Measurements from ENCODE around the gene TNPO2. TPM values are rescaled to one million over a fixed set of nuclear protein-coding genes. Genes with fewer than 3 reads are reported as not detected.

The TNPO2 gene
- total RNA-seq, 1 experiment from 2014 or later: 63.1 TPM

- no peak for DNase-seq (ENCODE audit: low spot score)
- in situ Hi-C loops (cut with HindIII; ENCODE audit: low sequenced_read_pairs): no loop called here
Measured at GRCh38 chr19:12664406-12665280, 59.1 kb downstream of the TNPO2 start.

- DNase-seq (ENCODE audit: low spot score): no peak
- in situ Hi-C loops (cut with HindIII; ENCODE audit: low sequenced_read_pairs): no loop called here
Measured at GRCh38 chr19:12660980-12661379, 62.8 kb downstream of the TNPO2 start.

DNA sequence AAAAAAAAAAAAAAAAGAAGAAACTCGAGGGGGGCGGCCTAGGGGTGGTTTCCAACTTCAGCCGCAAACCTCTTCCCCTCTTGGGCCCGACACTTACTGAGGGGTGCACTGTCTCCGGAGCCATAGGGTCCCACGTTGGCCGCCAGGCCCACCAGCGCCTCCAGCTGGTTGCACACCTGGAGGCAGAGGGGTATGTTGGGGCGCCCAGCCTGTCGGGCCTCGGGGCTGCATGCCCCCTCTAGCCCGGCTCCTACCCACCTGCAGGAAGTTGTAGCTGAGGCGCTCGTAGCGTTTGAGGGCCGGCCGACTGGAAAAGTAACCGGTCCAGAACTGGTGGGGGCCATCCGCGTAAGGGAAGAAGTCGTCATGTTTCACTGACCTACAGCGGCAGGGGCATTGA, 65.8 kb downstream of the TNPO2 start:
- DNase-seq (ENCODE audit: low spot score): no peak
- in situ Hi-C loops (cut with HindIII; ENCODE audit: low sequenced_read_pairs): no loop called here

DNA sequence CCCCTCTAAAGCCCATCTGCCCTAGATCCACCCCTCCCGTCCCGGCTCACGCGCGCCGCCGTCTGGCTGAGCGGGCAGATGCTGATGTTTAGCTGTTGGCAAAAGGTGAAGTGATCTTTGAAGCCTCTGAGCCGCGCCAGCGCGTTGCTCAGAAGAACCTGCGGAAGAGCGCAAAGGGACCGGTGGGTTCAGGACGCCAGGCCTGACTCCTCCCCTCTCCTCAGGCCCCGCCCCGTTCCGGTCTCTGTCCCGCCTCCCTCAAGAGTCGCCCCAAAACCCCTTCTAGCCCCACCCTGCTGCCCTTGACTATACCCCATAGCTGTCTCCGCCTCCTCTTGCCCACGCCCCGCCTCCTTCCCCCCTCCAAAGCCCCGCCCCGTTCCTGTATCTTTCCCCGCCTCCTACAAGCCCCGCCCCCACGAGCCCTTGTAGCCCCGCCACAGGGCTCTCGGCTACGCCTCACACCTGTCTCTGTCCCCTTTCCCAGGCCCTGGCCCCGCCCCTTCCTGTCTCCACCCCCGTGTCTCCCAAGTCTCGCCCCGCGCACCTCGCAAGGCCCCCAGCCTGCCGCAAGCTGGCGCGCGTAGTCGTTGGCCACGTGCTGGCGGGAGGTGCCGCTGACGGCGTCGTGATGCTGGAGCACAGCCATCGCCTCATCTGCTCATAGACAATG, 66.7 kb downstream of the TNPO2 start:
- in situ Hi-C loops (cut with HindIII; ENCODE audit: low sequenced_read_pairs): no loop called here
- DNase-seq (ENCODE audit: low spot score): no peak

GRCh38 chr19:12655546-12655945, 68.2 kb downstream of the TNPO2 start:
- DNase-seq (ENCODE audit: low spot score): no peak
- in situ Hi-C loops (cut with HindIII; ENCODE audit: low sequenced_read_pairs): no loop called here

- in situ Hi-C loops (cut with HindIII; ENCODE audit: low sequenced_read_pairs): no loop called here
- DNase-seq (ENCODE audit: low spot score): no peak
Measured at GRCh38 chr19:12652219-12652618, 71.5 kb downstream of the TNPO2 start.

DNA sequence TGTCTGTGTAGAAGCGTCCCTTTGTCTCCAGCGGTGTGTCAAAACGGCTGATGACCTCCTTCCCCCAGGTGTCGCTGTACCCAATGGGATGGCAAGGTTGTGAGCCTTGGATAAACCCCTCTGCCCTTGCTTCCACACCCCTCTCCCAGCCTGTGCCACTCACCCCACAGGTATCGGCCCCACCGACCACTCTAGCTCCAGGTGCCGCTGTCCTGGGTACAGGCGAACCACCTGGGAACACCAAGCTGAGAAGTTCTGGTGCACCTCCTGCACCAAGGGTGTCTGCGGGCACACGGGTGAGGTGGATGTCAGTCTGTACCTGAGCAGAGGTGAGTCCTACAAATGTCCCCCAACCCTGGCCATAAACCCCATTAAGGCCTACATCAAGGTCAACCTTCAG, 73.8 kb downstream of the TNPO2 start:
- no peak for DNase-seq (ENCODE audit: low spot score)

More for the DNA sequence above, 73.8 kb downstream of the TNPO2 start:
- in situ Hi-C loops (cut with HindIII; ENCODE audit: low sequenced_read_pairs): no loop called here

Other genes starting within 250 kb of the TNPO2 start
- 6.2 and 7.6 TPM in 2 replicates for gene ZNF709, start 239.1 kb downstream of the TNPO2 start, total RNA-seq (2014; rRNA removed; shearing (Covaris generic))
- 6.4 TPM in 2 replicates for gene ZNF564, start 172.4 kb downstream of the TNPO2 start, total RNA-seq (2014; rRNA removed; shearing (Covaris generic))
- 3.9 and 4.8 TPM in 2 replicates for gene ZNF490, start 113.1 kb downstream of the TNPO2 start, total RNA-seq (2014; rRNA removed; shearing (Covaris generic))
- 3.8 and 9.2 TPM in 2 replicates for gene ZNF791, start 113.0 kb downstream of the TNPO2 start, total RNA-seq (2014; rRNA removed; shearing (Covaris generic))
- gene MAN2B1, start 57.2 kb downstream of the TNPO2 start, total RNA-seq (2014; rRNA removed; shearing (Covaris generic)): 30.0 and 58.1 TPM in 2 replicates
- gene WDR83, start 57.1 kb downstream of the TNPO2 start, total RNA-seq (2014; rRNA removed; shearing (Covaris generic)): 10.9 and 17.9 TPM in 2 replicates
- gene DHPS, start 42.1 kb downstream of the TNPO2 start, total RNA-seq (2014; rRNA removed; shearing (Covaris generic)): 70.6 and 99.0 TPM in 2 replicates
- gene GNG14, start 35.9 kb downstream of the TNPO2 start, total RNA-seq (2014; rRNA removed; shearing (Covaris generic)): not detected in 2 replicates
- gene FBXW9, start 27.3 kb downstream of the TNPO2 start, total RNA-seq (2014; rRNA removed; shearing (Covaris generic)): 39.2 and 41.6 TPM in 2 replicates
- 621 and 678 TPM in 2 replicates for gene TRIR, start 10.8 kb upstream of the TNPO2 start, total RNA-seq (2014; rRNA removed; shearing (Covaris generic))
- 232 and 263 TPM in 2 replicates for gene GET3, start 13.6 kb upstream of the TNPO2 start, total RNA-seq (2014; rRNA removed; shearing (Covaris generic))
- not detected in 2 replicates for gene BEST2, start 27.9 kb upstream of the TNPO2 start, total RNA-seq (2014; rRNA removed; shearing (Covaris generic))
- gene HOOK2, start 51.6 kb upstream of the TNPO2 start, total RNA-seq (2014; rRNA removed; shearing (Covaris generic)): 19.4 and 20.2 TPM in 2 replicates
- 28.3 and 35.9 TPM in 2 replicates for gene JUNB, start 67.6 kb upstream of the TNPO2 start, total RNA-seq (2014; rRNA removed; shearing (Covaris generic))
- 290 and 300 TPM in 2 replicates for gene PRDX2, start 77.9 kb upstream of the TNPO2 start, total RNA-seq (2014; rRNA removed; shearing (Covaris generic))
- not detected in 2 replicates for gene THSD8, start 78.1 kb upstream of the TNPO2 start, total RNA-seq (2014; rRNA removed; shearing (Covaris generic))
- 69.1 and 124 TPM in 2 replicates for gene RNASEH2A, start 82.7 kb upstream of the TNPO2 start, total RNA-seq (2014; rRNA removed; shearing (Covaris generic))
- gene RTBDN, start 110.6 kb upstream of the TNPO2 start, total RNA-seq (2014; rRNA removed; shearing (Covaris generic)): 5.7 and 8.0 TPM in 2 replicates
- 20.4 and 22.6 TPM in 2 replicates for gene MAST1, start 114.6 kb upstream of the TNPO2 start, total RNA-seq (2014; rRNA removed; shearing (Covaris generic))
- 68.1 and 68.4 TPM in 2 replicates for gene DNASE2, start 157.5 kb upstream of the TNPO2 start, total RNA-seq (2014; rRNA removed; shearing (Covaris generic))
- gene KLF1, start 163.3 kb upstream of the TNPO2 start, total RNA-seq (2014; rRNA removed; shearing (Covaris generic)): not detected in 2 replicates
- 90.3 and 125 TPM in 2 replicates for gene GCDH, start 167.2 kb upstream of the TNPO2 start, total RNA-seq (2014; rRNA removed; shearing (Covaris generic))
- gene SYCE2, start 195.4 kb upstream of the TNPO2 start, total RNA-seq (2014; rRNA removed; shearing (Covaris generic)): 0.17 and 0.31 TPM in 2 replicates
- 142 and 150 TPM in 2 replicates for gene FARSA, start 209.8 kb upstream of the TNPO2 start, total RNA-seq (2014; rRNA removed; shearing (Covaris generic))
- gene CALR, start 214.7 kb upstream of the TNPO2 start, total RNA-seq (2014; rRNA removed; shearing (Covaris generic)): 1,471 and 1,755 TPM in 2 replicates
- gene RAD23A, start 221.9 kb upstream of the TNPO2 start, total RNA-seq (2014; rRNA removed; shearing (Covaris generic)): 76.4 and 88.8 TPM in 2 replicates
- 79.7 and 124 TPM in 2 replicates for gene GADD45GIP1, start 233.3 kb upstream of the TNPO2 start, total RNA-seq (2014; rRNA removed; shearing (Covaris generic))
- 0.18 TPM in 1 of 2 replicates, not detected in the other for gene DAND5, start 245.6 kb upstream of the TNPO2 start, total RNA-seq (2014; rRNA removed; shearing (Covaris generic))